Activated CD4-positive, alpha-beta T cell treated with anti-CD3 and anti-CD28 coated beads for 36 hours (primary cell): Measurements from ENCODE around the gene CRB2. TPM values are rescaled to one million over a fixed set of nuclear protein-coding genes. Genes with fewer than 3 reads are reported as not detected.

ENCODE experiments used
- ATAC-seq: fragments of 200-7000 bp; cut with Tn5 transposase; one replicate; pipeline ENCODE4 v1.10.0; 2021; ENCODE audit warnings: mild to moderate bottlenecking, moderate library complexity
- CTCF ChIA-PET: fragments of 350-600 bp; sonication (Branson Sonifier 250); formaldehyde crosslinking; loops from one replicate; lab custom pipeline; 2021; ENCODE audit warnings: antibody characterized with exemption; lab: Charles Lee
- POLR2A ChIA-PET: fragments of 350-600 bp; sonication (Branson Sonifier 250); formaldehyde crosslinking; loops from one replicate; lab custom pipeline; 2021; ENCODE audit warnings: antibody characterized with exemption, inconsistent platforms; lab: Charles Lee
- DNase-seq: peaks from one replicate; pipeline ENCODE4 v3.0.0-alpha.2; 2020
- H3K27ac Mint-ChIP-seq: one replicate; pipeline ENCODE4 v1.8.0; 2021; ENCODE audit warnings: mixed read lengths
- H3K27me3 Mint-ChIP-seq: one replicate; pipeline ENCODE4 v1.8.0; 2021; ENCODE audit warnings: mixed read lengths
- H3K36me3 Mint-ChIP-seq: one replicate; pipeline ENCODE4 v1.8.0; 2021; ENCODE audit warnings: low read depth, mixed read lengths
- H3K4me1 Mint-ChIP-seq: one replicate; pipeline ENCODE4 v1.8.0; 2021; ENCODE audit warnings: mixed read lengths
- H3K4me3 Mint-ChIP-seq: one replicate; pipeline ENCODE4 v1.8.0; 2021; ENCODE audit warnings: mild to moderate bottlenecking, moderate library complexity, mixed read lengths
- H3K9me3 Mint-ChIP-seq: one replicate; pipeline ENCODE4 v1.8.0; 2021; ENCODE audit warnings: low read depth, mixed read lengths
- intact Hi-C, 2 experiments: fragments of 100-400 bp; cut with DNase I in 1 of 2; cut with micrococcal nuclease in 1 of 2; formaldehyde crosslinking; loops; one replicate each; pipeline versions ENCODE4 v1.14.2 to v1.15.1; 2022 to 2024; cut with DNase I, micrococcal nuclease
- total RNA-seq, 2 experiments: library from RNA; stranded (reverse); gene quantifications; one replicate each; pipeline ENCODE4 v1.2.3, GENCODE V29; 2021

The CRB2 gene
- total RNA-seq, 2 experiments from 2014 or later = not detected

GRCh38 chr9:123368023-123368422, 12.0 kb downstream of the CRB2 start:
- Mint-ChIP-seq H3K27me3 (peaks cover 29% of the 10 kb centered on the region), H3K36me3 (no peaks in the 10 kb centered on the region), H3K4me3 (no peak overlapping the region), H3K27ac (no peak overlapping the region), H3K4me1 (peaks cover 3% of the 10 kb centered on the region), H3K9me3 (no peaks in the 10 kb centered on the region)
- ChIA-PET POLR2A (no interaction called here), CTCF (no interaction called here)
- DNase-seq = no peak
- intact Hi-C loops = no loop called here
- no peak for ATAC-seq

DNA sequence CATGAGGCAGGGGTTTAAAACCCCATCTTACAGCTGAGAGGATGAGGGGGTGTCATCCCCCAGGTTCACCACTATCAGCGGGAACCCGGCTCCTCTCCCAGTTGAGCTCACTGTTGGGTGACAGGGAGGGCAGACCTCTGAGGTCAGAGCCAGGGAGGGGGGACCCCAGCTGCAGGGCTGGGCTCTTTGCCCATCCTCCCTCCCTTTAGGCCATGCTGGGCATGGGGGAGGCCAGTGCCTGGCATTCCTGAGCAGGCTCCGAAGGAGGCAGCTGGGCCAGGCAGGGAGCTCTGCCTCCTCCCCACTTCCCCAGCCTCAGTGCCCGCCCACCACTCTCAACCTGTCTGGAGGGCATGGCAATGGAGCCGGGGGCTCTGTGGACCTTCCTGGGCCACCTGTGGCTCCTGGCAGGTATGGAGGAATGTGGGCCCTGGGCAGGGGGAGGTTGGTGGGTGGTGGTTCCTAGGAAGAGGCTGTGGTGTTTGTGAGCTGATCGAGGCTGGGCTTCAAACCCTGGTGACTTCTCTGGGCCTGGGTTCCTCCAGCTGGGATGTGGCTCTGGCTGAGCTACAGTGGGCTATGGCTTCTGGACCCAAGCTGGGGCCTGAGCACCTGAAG, 12.6 kb downstream of the CRB2 start:
- no peak for ATAC-seq
- intact Hi-C loops = no loop called here
- POLR2A ChIA-PET = no interaction called here
- H3K9me3 Mint-ChIP-seq = no peaks in the 10 kb centered on the region
- H3K4me3 Mint-ChIP-seq = no peak overlapping the region
- H3K36me3 Mint-ChIP-seq = no peaks in the 10 kb centered on the region
- H3K4me1 Mint-ChIP-seq = peaks cover 3% of the 10 kb centered on the region
- peaks cover 29% of the 10 kb centered on the region for H3K27me3 Mint-ChIP-seq
- CTCF ChIA-PET = no interaction called here
- no peak overlapping the region for H3K27ac Mint-ChIP-seq
- no peak for DNase-seq

- H3K27ac Mint-ChIP-seq = no peak overlapping the region
- no peaks in the 10 kb centered on the region for H3K36me3 Mint-ChIP-seq
- H3K4me3 Mint-ChIP-seq = no peak overlapping the region
- H3K4me1 Mint-ChIP-seq = peaks cover 3% of the 10 kb centered on the region
- H3K27me3 Mint-ChIP-seq = peaks cover 32% of the 10 kb centered on the region
- ChIA-PET POLR2A (no interaction called here), CTCF (no interaction called here)
- H3K9me3 Mint-ChIP-seq = no peaks in the 10 kb centered on the region
- DNase-seq (no peak), ATAC-seq (no peak)
- intact Hi-C loops = no loop called here
Measured at GRCh38 chr9:123369296-123369695, 13.3 kb downstream of the CRB2 start.

GRCh38 chr9:123370108-123370507, 14.1 kb downstream of the CRB2 start:
- intact Hi-C loops = no loop called here
- Mint-ChIP-seq H3K36me3 (no peaks in the 10 kb centered on the region), H3K4me3 (no peak overlapping the region), H3K27me3 (peaks cover 39% of the 10 kb centered on the region), H3K9me3 (no peaks in the 10 kb centered on the region), H3K27ac (no peak overlapping the region), H3K4me1 (peaks cover 6% of the 10 kb centered on the region)
- ATAC-seq (no peak), DNase-seq (no peak)
- ChIA-PET CTCF (no interaction called here), POLR2A (no interaction called here)

GRCh38 chr9:123370526-123371227, 14.7 kb downstream of the CRB2 start:
- no peaks in the 10 kb centered on the region for H3K9me3 Mint-ChIP-seq
- peaks cover 7% of the 10 kb centered on the region for H3K4me1 Mint-ChIP-seq
- CTCF ChIA-PET = interaction anchor here (0.6 kb wide), 1 partner anchor 114 kb away, joined by 3 read pairs; no protein-coding TSS in a partner anchor
- POLR2A ChIA-PET = no interaction called here
- DNase-seq = no peak
- H3K27ac Mint-ChIP-seq = no peak overlapping the region
- no peak overlapping the region for H3K4me3 Mint-ChIP-seq
- intact Hi-C loops = no loop called here
- peaks cover 37% of the 10 kb centered on the region for H3K27me3 Mint-ChIP-seq
- no peaks in the 10 kb centered on the region for H3K36me3 Mint-ChIP-seq
- no peak for ATAC-seq

- ATAC-seq (no peak), DNase-seq (no peak)
- no peak overlapping the region for H3K4me3 Mint-ChIP-seq
- ChIA-PET CTCF (no interaction called here), POLR2A (no interaction called here)
- H3K27me3 Mint-ChIP-seq = peaks cover 36% of the 10 kb centered on the region
- no peak overlapping the region for H3K27ac Mint-ChIP-seq
- intact Hi-C loops = no loop called here
- H3K4me1 Mint-ChIP-seq = peaks cover 7% of the 10 kb centered on the region
- no peaks in the 10 kb centered on the region for H3K36me3 Mint-ChIP-seq
- H3K9me3 Mint-ChIP-seq = no peaks in the 10 kb centered on the region
Measured at GRCh38 chr9:123371228-123371584, 15.2 kb downstream of the CRB2 start.

DNA sequence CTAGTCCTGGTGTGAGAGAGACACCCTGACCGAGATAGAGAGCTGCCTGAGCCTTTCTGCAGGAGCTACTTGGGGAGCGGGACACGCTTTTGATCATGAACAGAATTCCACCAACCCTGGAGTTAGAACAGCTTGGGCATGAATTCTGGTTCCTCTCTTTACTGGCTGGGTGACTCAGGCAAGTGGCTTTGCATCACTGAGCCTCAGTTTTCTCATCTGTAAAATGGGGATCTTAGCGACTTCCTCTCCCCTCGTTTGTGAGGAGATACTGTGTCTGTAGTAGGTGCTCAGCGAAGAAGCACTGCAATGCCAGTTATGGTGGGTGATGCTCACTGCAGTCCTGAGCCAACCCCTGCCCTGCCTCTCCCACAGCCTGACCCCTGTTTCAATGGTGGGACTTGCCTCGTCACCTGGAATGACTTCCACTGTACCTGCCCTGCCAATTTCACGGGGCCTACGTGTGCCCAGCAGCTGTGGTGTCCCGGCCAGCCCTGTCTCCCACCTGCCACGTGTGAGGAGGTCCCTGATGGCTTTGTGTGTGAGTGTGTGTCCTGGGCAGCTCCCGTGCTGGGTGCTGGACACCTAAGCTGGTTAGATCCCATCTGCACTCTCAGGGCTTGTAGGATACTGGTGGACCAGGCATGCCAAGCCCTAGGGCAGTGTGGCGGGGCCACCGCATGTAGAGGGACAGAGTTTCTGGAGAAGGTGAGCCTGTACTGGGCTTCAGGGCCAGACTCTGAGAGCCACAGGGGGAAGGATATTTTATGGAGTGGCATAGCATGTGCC, 16.0 kb downstream of the CRB2 start:
- H3K4me3 Mint-ChIP-seq = no peak overlapping the region
- no peaks in the 10 kb centered on the region for H3K9me3 Mint-ChIP-seq
- no peak for ATAC-seq

GRCh38 chr9:123372766-123373446, 16.9 kb downstream of the CRB2 start:
- Mint-ChIP-seq H3K9me3 (no peaks in the 10 kb centered on the region), H3K27me3 (peaks cover 36% of the 10 kb centered on the region), H3K36me3 (no peaks in the 10 kb centered on the region), H3K4me1 (peaks cover 7% of the 10 kb centered on the region), H3K4me3 (no peak overlapping the region), H3K27ac (no peak overlapping the region)
- DNase-seq = no peak
- intact Hi-C loops = no loop called here
- ChIA-PET POLR2A (no interaction called here), CTCF (no interaction called here)
- ATAC-seq = no peak

More for the DNA sequence above, 16.0 kb downstream of the CRB2 start:
- ChIA-PET CTCF (no interaction called here), POLR2A (no interaction called here)
- Mint-ChIP-seq H3K36me3 (no peaks in the 10 kb centered on the region), H3K27me3 (peaks cover 38% of the 10 kb centered on the region), H3K4me1 (peaks cover 7% of the 10 kb centered on the region), H3K27ac (no peak overlapping the region)
- DNase-seq = no peak
- intact Hi-C loops = no loop called here

- H3K27me3 Mint-ChIP-seq = peaks cover 36% of the 10 kb centered on the region
- POLR2A ChIA-PET = no interaction called here
- H3K4me1 Mint-ChIP-seq = peaks cover 7% of the 10 kb centered on the region
- DNase-seq = no peak
- intact Hi-C loops = no loop called here
- H3K36me3 Mint-ChIP-seq = no peaks in the 10 kb centered on the region
- H3K27ac Mint-ChIP-seq = no peak overlapping the region
- no peak overlapping the region for H3K4me3 Mint-ChIP-seq
- CTCF ChIA-PET = no interaction called here
- H3K9me3 Mint-ChIP-seq = no peaks in the 10 kb centered on the region
- peak; percentile 7 for ATAC-seq
Measured at GRCh38 chr9:123373447-123373923, 17.5 kb downstream of the CRB2 start.

GRCh38 chr9:123373946-123374345, 17.9 kb downstream of the CRB2 start:
- ATAC-seq (no peak), DNase-seq (no peak)
- Mint-ChIP-seq H3K4me3 (no peak overlapping the region), H3K27ac (no peak overlapping the region), H3K36me3 (no peaks in the 10 kb centered on the region), H3K27me3 (peaks cover 36% of the 10 kb centered on the region), H3K9me3 (no peaks in the 10 kb centered on the region), H3K4me1 (peaks cover 7% of the 10 kb centered on the region)
- intact Hi-C loops = no loop called here
- ChIA-PET CTCF (no interaction called here), POLR2A (no interaction called here)

DNA sequence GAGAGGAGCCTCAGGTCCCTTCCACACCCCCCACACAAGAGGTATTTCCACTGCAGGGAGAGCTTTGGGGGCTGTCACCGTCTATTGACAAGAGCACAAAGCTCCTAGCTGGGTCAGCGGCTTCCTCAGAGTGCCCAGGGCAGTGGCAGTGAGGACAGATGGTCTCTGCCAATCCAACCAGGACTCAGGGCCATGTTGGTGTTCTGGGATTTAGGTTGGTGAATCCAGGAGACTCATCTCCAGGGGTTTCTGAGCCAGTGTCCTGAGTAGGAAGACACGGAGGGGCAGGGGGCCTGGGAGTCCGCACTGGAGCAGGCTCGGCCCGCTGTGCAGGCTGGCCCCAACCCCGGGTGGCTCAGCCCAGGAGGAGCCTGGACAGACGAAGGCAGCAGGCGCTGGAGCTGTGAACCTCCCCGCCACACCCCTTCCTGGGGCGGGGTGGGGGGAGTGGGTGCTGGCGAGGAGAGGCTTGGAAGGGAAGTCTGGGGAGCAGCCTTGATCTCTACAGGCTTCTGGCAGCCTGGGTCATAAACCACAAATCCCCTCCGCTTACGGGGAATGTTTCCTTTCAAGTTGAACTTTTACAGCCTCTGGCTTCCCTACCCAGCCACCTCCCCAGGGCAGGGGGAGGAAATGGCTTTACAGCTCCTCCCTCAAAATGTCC, 19.6 kb downstream of the CRB2 start:
- Mint-ChIP-seq H3K36me3 (no peaks in the 10 kb centered on the region), H3K27ac (no peak overlapping the region), H3K4me1 (peaks cover 7% of the 10 kb centered on the region), H3K4me3 (no peak overlapping the region), H3K27me3 (peaks cover 31% of the 10 kb centered on the region), H3K9me3 (no peaks in the 10 kb centered on the region)
- ATAC-seq = no peak
- intact Hi-C loops = no loop called here
- CTCF ChIA-PET = no interaction called here
- POLR2A ChIA-PET = interaction anchor here (0.6 kb wide), 1 partner anchor 475 kb away, joined by 4 read pairs; no protein-coding TSS in a partner anchor
- no peak for DNase-seq
